Heart left ventricle (tissue), 16 donors: Measurements from ENCODE around the gene NFATC2. TPM values are rescaled to one million over a fixed set of nuclear protein-coding genes. Genes with fewer than 3 reads are reported as not detected.
A peak's percentile ranks its signal among the peaks of the same experiment; 100 is the strongest.

Source experiments
- ATAC-seq, 4 donors: fragments of 200-7000 bp; cut with Tn5 transposase; one replicate each; pipeline ENCODE4 v1.9.1; 2020 to 2022; ENCODE audit warnings: moderate library complexity in 4 of 4, mild to moderate bottlenecking in 3 of 4, moderate number of reproducible peaks in 1 of 4
- DNase-seq, 5 donors: peaks; one replicate each; pipeline ENCODE4 v3.0.0-alpha.2; 2020
- H3K27ac ChIP-seq, 12 donors: fragments of 200-600 bp; sonication (generic) in 4 of 12; one replicate each; pipeline versions ENCODE4 v1.5.0 to v1.8.0; 2016 to 2022; ENCODE audit warnings: mild to moderate bottlenecking in 2 of 12
- H3K27me3 ChIP-seq, 9 donors: fragments of 200-600 bp; sonication (generic) in 2 of 9; one replicate each; pipeline versions ENCODE4 v1.5.1 to v1.8.0; 2016 to 2022; ENCODE audit warnings: mild to moderate bottlenecking in 3 of 9
- H3K36me3 ChIP-seq, 9 donors: fragments of 200-600 bp; sonication (generic) in 2 of 9; one replicate each; pipeline versions ENCODE4 v1.5.0 to v1.8.0; 2018 to 2022; ENCODE audit warnings: mild to moderate bottlenecking in 2 of 9
- H3K4me1 ChIP-seq, 12 donors: fragments of 200-600 bp; sonication (generic) in 4 of 12; one replicate each; pipeline versions ENCODE4 v1.5.0 to v1.8.0; 2016 to 2022; ENCODE audit warnings: mild to moderate bottlenecking in 3 of 12
- H3K4me3 ChIP-seq, 12 donors: fragments of 200-600 bp; sonication (generic) in 4 of 12; one replicate each; pipeline versions ENCODE4 v1.5.0 to v1.8.0; 2017 to 2022; ENCODE audit warnings: mild to moderate bottlenecking in 9 of 12, moderate library complexity in 4 of 12
- H3K9me3 ChIP-seq, 12 donors: fragments of 200-600 bp; sonication (generic) in 4 of 12; one replicate each; pipeline versions ENCODE4 v1.5.0 to v1.8.0; 2016 to 2022; ENCODE audit warnings: mild to moderate bottlenecking in 1 of 12
- CTCF ChIP-seq, 12 donors: fragments of 200-600 bp; sonication (generic) in 4 of 12; IDR thresholded peaks; one replicate each; pipeline versions ENCODE4 v1.5.0 to v1.8.0; 2018 to 2022; ENCODE audit warnings: antibody characterized with exemption in 12 of 12, mild to moderate bottlenecking in 5 of 12
- POLR2A ChIP-seq, 2 donors: fragments of 450-650 bp; IDR thresholded peaks; one replicate each; pipeline ENCODE4 v1.6.1; 2017; ENCODE audit warnings: antibody characterized with exemption in 2 of 2, mild to moderate bottlenecking in 2 of 2, moderate library complexity in 2 of 2
- WGBS, 4 donors: extraction: QIAGEN DNeasy Blood & Tissue Kit in 2 of 4; methylation state at CpG; one replicate each; pipeline versions ENCODE4 v1.1.5 to v1.1.7; 2013 to 2018; 5-methylcytosine and 5-hydroxymethylcytosine counted together
- intact Hi-C, 10 donors: fragments of 100-400 bp; cut with DNase I; formaldehyde crosslinking; loops; one replicate each; pipeline versions ENCODE4 v1.11.1 to v1.14.2; 2022
- polyA plus RNA-seq, 2 donors: library from polyadenylated mRNA; stranded (reverse); fragments of 200-250 nt; gene quantifications; one replicate each; pipeline ENCODE4 v1.2.3, GENCODE V29; 2013
- total RNA-seq, 9 donors: library from RNA; depleted of rRNA in 2 of 9; stranded (reverse); fragments of >200 nt in 2 of 9; fragmentation: NEBNext Ultra II Directional in 3 of 9; extraction: Animal tissue kit (Norgen Biotek cat#: 25700) in 3 of 9; gene quantifications; one replicate each; pipeline versions ENCODE4 v1.1.0 to v1.2.4, GENCODE V29; 2016 to 2023
- donor health status: ischemic (EF 13 %, LVEDD 7.1; RV severe dilation, severe dysfunction).
- donor health status: healthy with polysubstance abuse.
- donor health status: DM: no; HTN: yes; CAD: no.
- donor health status: DM: no; HTN: no; CAD: no.
- donor health status: ischemic (EF 25% LVEDD 6.9; RV normal size, moderate dysfunction).
- donor health status: ischemic (EF 25% LVEDD 5.7; RV mildly dilated, moderate dysfunction).
- donor health status: healthy.
- donor health status: DM: yes; HTN: yes; CAD: no.
- donor health status: ischemic (EF 35%, LVEDD 5.7; RV mildly dilated, moderate dysfunction).
- donor health status: nonischemic (EF 11% LVEDD 7.7; RV severe dilation, severe dysfunction).
- donor health status: DM: yes; HTN: yes; CAD: no.
- donor health status: PGD.
- donor health status: ischemic (EF 29% LVEDD 5.4; RV normal size, mild dysfunction).
- donor health status: nonischemic (EF 23%, LVEDD 6.1; RV moderate dilation, normal function).

The NFATC2 gene
- total and polyA plus RNA-seq, 11 donors, result 0.76 to 7.6 (median 3.2) TPM

DNA sequence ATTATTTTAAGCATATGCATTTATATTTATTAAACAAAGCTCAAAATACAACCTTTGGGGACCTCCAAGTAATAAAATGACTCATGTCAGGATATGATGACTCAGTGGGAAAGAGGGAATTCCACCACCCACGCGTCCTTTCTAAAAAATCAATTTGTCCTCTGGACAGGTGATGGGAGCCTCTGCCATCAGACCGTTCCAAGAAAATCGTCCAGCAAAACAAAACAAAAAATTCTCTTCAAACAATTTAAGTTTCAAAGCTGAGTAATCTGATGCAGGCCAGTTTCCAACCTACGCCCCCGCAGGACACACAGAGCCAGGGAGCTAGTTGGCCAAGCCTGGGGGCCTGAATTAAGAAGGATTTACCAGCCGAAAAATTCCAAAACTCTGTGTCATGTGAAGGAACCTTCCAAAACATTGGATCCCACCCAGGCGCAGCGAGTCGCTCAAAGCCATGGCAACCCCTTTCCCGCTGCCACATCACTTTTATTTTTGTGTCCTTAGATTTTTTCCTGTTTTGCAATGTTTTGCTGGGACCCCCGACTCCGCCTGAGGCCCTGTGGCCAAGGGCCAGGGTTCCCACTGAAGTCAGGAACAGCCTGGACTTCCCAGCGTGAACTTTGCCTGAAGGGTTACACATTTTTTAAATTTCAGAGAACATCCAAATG lies 95.3 kb downstream of the NFATC2 start:
- H3K27me3 ChIP-seq, result no peaks in the 10 kb centered on the region
- peaks cover 5 to 49% (median 36%) of the 10 kb centered on the region in 12 donors for H3K4me1 ChIP-seq
- H3K9me3 ChIP-seq, result no peaks in the 10 kb centered on the region
- intact Hi-C loops, result loop anchor here in 1 of 10 donors (10.0 kb wide), 1 partner anchor 118 kb away; no protein-coding TSS in a partner anchor
- peak overlapping the region in 4 of 12 donors; percentile 1 to 59 (median 28) for H3K27ac ChIP-seq
- WGBS, 4 donors, result 36 to 52% (median 39%) methylated on average over 14 of the region's 14 CpGs
- ATAC-seq (peak in 3 of 4 donors; percentile 7 to 71 (median 45)), DNase-seq (peak; percentile 60 to 74 (median 62))
- TF ChIP-seq POLR2A (IDR thresholded peaks at IDR 0.05) (no peak), CTCF (IDR thresholded peaks at IDR 0.05) (no peak)
- H3K4me3 ChIP-seq, result no peak overlapping the region
- H3K36me3 ChIP-seq, result peaks cover 0 to 8% (median 0%) of the 10 kb centered on the region in 9 donors

- Histone ChIP-seq H3K36me3 (peaks cover 0 to 2% (median 0%) of the 10 kb centered on the region in 9 donors), H3K9me3 (no peaks in the 10 kb centered on the region), H3K27me3 (no peaks in the 10 kb centered on the region), H3K4me3 (no peak overlapping the region), H3K27ac (peak overlapping the region in 3 of 12 donors; percentile 1 to 42 (median 3)), H3K4me1 (peaks cover 5 to 49% (median 36%) of the 10 kb centered on the region in 12 donors)
- intact Hi-C loops, result loop anchor here in 1 of 10 donors (10.0 kb wide), 1 partner anchor 118 kb away; no protein-coding TSS in a partner anchor
- TF ChIP-seq POLR2A (IDR thresholded peaks at IDR 0.05) (no peak), CTCF (IDR thresholded peaks at IDR 0.05) (no peak)
- peak in 2 of 5 donors; percentile 61 to 70 for DNase-seq
- ATAC-seq, result peak in 2 of 4 donors; percentile 25 to 69
- 54 to 66% (median 58%) methylated on average over 10 of the region's 10 CpGs for WGBS, 4 donors
Observed at GRCh38 chr20:51446656-51447055, 95.9 kb downstream of the NFATC2 start.

GRCh38 chr20:51446230-51446629 lies 96.3 kb downstream of the NFATC2 start:
- H3K36me3 ChIP-seq, result no peaks in the 10 kb centered on the region
- no peak overlapping the region for H3K27ac ChIP-seq
- intact Hi-C loops, result loop anchor here in 1 of 10 donors (10.0 kb wide), 1 partner anchor 119 kb away; no protein-coding TSS in a partner anchor
- H3K27me3 ChIP-seq, result no peaks in the 10 kb centered on the region
- H3K4me3 ChIP-seq, result no peak overlapping the region
- no peaks in the 10 kb centered on the region for H3K9me3 ChIP-seq
- ATAC-seq (no peak), DNase-seq (no peak)
- TF ChIP-seq CTCF (IDR thresholded peaks at IDR 0.05) (no peak), POLR2A (IDR thresholded peaks at IDR 0.05) (no peak)
- 73 to 83% (median 78%) methylated on average over 2 of the region's 2 CpGs for WGBS, 4 donors
- peaks cover 5 to 48% (median 36%) of the 10 kb centered on the region in 12 donors for H3K4me1 ChIP-seq

- ATAC-seq (no peak), DNase-seq (no peak)
- H3K27me3 ChIP-seq, result no peaks in the 10 kb centered on the region
- no peak overlapping the region for H3K27ac ChIP-seq
- H3K4me3 ChIP-seq, result no peak overlapping the region
- no peaks in the 10 kb centered on the region for H3K9me3 ChIP-seq
- H3K36me3 ChIP-seq, result no peaks in the 10 kb centered on the region
- no peak for TF ChIP-seq POLR2A (IDR thresholded peaks at IDR 0.05)
- no peak for TF ChIP-seq CTCF (IDR thresholded peaks at IDR 0.05)
- 90 to 91% (median 91%) methylated on average over 8 of the region's 8 CpGs for WGBS, 4 donors
- intact Hi-C loops, result loop anchor here in 1 of 10 donors (10.0 kb wide), 1 partner anchor 119 kb away; no protein-coding TSS in a partner anchor
- peaks cover 5 to 42% (median 35%) of the 10 kb centered on the region in 12 donors for H3K4me1 ChIP-seq
Observed at GRCh38 chr20:51445591-51445990, 96.9 kb downstream of the NFATC2 start.
